Right ventricle myocardium inferior (tissue), 1 donor: Measurements from ENCODE around the gene TUBGCP2. TPM values are rescaled to one million over a fixed set of nuclear protein-coding genes. Genes with fewer than 3 reads are reported as not detected.
A peak's percentile ranks its signal among the peaks of the same experiment; 100 is the strongest.

Experiments used
- ATAC-seq: fragments of 200-7000 bp; cut with Tn5 transposase; one replicate; pipeline ENCODE4 v1.9.1; 2020; ENCODE audit warnings: mild to moderate bottlenecking, moderate library complexity
- DNase-seq: peaks from one replicate; pipeline ENCODE4 v3.0.0; 2021; ENCODE audit errors: missing footprints
- intact Hi-C: fragments of 100-400 bp; cut with DNase I; formaldehyde crosslinking; loops from one replicate; pipeline ENCODE4 v1.11.0; 2022
- total RNA-seq: library from RNA; stranded (reverse); fragmentation: NEBNext Ultra II Directional; extraction: Animal tissue kit (Norgen Biotek cat#: 25700); gene quantifications from one replicate; pipeline ENCODE4 v1.2.1, GENCODE V29; 2021
- donor health status: DM: no; HTN: yes; CAD: no; lungs with severe emphysema.

The TUBGCP2 gene
- total RNA-seq, 1 donor from 2014 or later = 44.7 TPM

DNA sequence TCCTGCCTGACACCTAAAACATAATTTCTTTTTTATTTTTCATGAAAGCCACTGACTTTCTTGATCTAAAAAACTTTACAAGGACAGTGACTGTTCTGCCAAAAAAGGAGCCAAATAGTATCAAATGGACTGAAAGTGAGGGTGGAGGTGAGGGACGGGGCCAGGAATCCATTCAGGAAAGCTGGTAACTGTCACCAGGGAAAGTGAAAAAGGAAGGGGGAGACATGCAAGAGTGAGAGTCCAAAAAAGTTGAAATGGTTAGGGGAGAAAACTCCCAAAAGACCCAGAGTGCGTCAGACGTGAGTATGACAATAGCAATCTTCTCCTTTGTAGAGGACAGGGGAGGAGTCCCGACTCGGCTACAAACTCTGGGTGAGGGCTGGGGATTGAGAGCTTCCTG is 35.6 kb upstream of the TUBGCP2 start:
- intact Hi-C loops = no loop called here
- DNase-seq (no peak), ATAC-seq (no peak)

DNA sequence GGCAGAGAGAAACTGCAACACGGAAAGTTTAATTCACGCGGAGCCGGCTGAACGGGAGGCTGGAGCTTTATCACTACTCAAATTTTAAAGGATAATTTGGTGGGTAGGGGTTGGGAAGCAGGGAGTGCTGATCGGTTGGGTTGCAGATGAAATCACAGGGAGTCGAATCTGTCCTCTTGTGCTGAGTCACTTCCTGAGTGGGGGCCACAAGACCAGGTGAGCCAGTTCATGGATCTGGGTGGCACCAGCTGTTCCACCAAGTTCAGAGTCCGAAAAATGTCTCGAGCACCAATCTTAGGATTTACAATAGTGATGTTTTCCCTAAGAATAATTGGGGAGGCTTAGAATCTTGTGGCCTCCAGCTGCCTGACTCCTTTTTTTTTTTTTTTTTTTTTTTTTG is 34.9 kb upstream of the TUBGCP2 start:
- ATAC-seq (no peak), DNase-seq (peak; percentile 23)
- intact Hi-C loops = no loop called here

DNA sequence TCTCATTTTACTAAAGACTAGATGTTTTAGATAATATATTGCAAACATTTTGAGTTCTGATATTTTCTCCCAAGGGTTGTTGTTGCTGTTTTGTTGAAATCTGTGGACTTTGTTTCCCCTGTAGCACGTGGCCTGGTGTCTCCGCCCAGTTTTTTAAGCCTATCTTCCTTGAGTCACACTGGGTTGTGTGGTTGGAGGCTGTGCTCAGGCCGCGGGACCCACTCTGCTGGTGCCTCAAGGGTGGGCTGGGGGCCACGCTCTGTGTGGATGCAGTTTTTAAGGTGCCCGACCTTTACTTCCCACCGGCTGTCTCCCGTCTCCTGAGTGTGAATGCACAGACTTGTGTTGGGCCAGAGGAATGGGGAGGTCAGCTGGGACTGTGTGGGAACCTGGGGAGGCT is 34.3 kb upstream of the TUBGCP2 start:
- ATAC-seq (no peak), DNase-seq (no peak)
- intact Hi-C loops = no loop called here

DNA sequence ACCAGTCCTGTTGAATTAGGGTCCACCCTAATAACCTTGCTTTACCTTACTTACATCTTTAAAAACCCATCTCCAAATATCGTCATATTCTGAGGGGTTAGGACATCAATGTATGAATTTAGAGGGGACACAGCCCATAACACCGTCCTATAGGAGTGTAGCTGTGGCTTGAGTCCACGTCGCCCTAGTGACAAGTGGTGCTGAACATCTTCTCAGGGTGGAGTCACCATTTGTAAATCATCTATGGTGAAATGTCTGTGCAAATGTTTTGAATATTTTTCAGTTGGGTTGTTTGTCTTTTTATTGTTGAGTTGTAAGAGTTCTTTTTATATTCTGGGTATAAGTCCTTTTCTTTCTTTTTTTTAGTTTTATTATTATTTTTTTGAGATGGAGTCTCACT is 33.3 kb upstream of the TUBGCP2 start:
- intact Hi-C loops = no loop called here
- ATAC-seq (no peak), DNase-seq (no peak)

DNA sequence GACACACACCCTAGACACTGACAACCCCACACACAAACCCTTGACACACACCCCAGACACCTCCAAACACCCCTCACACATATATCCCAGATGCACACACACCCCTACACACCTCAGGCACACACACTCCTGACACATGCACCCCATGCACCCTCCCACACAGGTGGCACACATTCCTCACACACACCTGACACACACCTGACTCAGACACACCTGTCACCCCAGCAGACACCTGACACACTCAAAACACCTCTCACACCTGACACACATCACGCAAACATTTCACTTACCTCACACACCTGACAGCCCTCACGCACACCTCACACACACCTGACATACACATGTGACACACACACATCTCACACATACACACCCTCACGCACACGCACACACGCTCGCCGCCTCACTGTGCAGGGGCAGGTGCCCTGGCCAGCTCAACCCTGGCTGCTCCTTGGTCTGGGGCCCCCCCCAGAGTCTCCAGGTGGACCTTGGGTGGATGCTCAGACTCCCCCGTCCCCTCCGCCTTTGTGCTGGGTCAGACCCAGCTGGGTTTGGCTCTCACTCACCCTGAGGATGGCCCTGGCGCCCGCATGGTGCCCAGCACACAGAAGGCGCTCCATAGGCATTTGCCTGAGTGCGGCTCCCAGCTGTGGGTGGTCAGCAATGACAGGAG is 31.2 kb upstream of the TUBGCP2 start:
- DNase-seq (peak; percentile 54), ATAC-seq (no peak)
- intact Hi-C loops = no loop called here

DNA sequence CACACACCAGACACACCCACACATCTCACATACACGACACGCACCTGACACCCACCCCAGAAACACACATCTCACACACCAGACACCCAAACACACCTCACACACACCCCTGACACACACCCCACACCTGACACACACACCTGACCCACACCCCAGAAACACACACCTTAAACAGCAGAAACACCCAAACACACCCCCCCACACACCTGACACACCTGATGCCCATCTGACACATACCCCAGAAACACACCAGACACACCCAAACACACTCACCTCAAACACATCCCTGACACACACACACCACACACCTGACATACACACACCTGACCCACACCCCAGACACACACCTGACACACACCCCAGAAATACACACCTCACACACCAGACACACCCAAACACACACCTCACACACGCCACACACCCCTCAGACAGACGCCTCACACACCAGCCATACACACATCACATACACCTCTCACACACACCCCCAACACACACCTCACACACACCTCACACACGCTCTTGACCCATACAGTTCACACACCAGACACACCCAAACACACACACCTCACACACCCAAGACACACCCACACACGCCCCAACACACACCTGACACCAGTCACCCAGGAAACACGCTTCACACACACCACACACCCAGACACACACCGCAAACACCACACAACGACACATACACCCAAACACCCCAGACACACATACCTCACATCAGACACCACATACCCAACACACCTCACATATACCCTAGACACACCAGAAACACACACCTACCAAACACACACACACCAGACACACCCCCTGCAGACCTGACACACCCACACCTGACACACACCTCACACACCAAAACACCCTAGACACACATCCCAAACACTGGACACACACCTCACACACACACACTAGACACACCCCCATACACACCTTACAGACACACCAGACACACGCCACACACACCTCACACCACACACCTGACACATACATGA is 29.7 kb upstream of the TUBGCP2 start:
- DNase-seq (peak; percentile 21), ATAC-seq (no peak)
- intact Hi-C loops = no loop called here

DNA sequence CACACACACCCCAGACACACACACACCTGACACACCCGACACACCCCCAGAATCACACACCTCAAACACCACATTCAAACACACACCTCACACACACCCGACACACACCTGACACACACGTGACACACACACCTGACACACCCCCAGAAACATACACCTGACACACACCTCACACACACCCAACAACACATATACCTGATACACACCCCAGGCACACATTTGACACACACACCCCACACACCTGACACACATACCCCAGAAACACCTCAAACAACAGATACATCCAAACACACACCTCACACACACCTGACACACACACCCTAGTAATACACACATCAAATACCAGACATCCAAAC is 28.7 kb upstream of the TUBGCP2 start:
- ATAC-seq = no peak
- DNase-seq = peak; percentile 50

DNA sequence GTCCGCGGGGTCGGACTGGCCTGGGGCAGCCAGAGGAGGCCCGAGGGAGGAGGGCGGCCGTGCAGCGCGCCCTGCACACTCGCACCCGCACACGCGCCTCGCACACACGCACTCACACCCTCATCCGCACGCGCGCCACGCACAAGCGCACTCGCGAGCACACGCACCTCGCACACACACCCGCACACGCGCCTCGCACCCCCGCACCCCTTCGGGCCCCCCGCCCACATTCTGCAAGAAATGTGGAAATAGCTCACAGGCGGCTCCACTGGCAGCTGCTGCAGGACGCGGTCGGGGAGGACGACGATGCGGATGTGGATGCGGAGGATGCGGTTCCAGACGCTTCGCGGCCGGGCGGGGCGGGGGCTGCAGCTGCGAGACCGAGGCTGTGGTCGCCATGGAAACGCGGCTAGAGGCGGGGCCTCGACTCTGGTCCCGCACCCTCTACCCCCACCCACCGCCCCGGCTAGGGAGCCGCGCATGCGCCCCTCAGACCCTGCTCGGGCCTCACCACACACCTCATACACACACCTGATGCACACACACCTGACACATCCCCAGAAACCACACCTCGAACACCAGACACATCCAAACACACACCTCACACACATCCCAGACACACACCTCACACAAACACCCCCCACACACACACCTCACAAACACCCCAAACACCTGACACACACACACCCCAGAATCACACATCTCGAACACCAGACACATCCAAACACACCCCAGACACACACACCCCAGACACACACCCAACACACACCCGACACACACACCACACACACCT is 28.1 kb upstream of the TUBGCP2 start, which contains the start of gene CALY:
Gene CALY (minus strand): TSS at position 320 of the 793 bp plus-strand sequence. CDS start 7,907 bp downstream, outside the sequence.
- ATAC-seq (no peak), DNase-seq (peak; percentile 65)
- intact Hi-C loops = no loop called here

More for the DNA sequence above, 28.7 kb upstream of the TUBGCP2 start:
- intact Hi-C loops = no loop called here

DNA sequence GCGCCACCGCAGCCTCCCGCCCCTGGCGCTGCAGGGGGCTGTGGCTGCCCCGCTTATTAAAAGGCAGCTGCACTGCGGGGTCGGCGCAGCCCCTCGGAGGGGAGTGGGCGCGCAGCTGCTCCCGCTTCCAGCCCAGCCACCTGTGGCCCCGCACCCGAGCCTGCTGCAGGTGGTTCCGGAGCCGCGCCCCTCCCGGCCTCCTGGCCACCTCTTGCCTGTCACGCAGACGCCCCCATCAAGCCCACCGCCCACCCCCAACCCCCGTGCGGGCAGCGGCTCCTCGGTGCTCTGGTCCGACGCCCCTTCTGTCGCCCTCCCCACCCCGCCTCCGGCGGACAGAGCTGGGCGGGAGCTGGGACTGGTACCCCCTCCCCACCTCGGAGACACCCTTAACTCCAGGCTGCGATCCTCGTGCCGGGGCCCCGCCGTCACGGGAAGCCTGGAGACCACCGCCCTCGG is 27.5 kb upstream of the TUBGCP2 start:
- ATAC-seq = no peak
- intact Hi-C loops = no loop called here
- DNase-seq = peak; percentile 64

DNA sequence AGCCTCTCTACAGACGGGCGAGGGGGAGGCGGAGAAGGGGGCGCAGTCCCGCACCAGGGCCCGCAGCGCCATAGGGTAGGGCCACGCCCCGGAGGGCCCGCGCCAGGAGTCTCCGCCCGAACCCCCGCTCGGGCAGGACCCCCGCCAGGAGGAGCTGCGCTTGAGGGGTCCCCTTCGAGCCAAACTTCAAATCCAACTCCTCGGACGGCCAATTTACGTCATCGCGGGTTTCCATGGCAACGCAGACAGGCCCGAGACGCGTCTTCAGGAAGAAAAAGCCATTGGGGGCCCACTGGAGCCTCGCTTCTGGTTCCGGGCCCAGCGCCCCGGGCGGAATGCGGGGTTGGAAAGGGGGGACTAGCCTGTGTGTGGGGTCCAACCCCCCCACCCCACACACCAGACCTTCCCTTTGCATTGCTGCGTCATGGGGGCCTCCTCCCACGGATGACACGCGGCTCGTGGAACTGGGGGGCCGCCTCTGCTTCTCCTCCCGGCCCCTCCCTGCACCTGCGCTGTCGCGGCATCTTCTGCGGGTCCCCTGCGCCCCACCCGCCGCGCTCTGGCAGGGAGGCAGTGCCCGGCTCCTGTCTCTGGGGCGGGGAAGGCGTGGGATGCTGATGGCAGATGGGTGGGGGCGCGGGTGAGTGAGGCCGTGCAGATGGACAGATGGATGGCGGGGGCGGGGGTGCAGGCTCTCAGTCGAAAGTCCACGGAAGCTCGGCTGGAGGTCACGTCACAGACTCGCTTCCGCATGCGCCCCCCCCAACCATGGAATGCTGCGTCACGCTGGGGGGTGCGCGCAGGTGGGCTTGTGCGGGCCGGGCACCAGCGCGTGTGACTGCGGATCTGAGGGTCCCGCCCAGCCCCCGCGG is 26.8 kb upstream of the TUBGCP2 start:
- peak; percentile 71 for DNase-seq
- no peak for ATAC-seq
- intact Hi-C loops = no loop called here

DNA sequence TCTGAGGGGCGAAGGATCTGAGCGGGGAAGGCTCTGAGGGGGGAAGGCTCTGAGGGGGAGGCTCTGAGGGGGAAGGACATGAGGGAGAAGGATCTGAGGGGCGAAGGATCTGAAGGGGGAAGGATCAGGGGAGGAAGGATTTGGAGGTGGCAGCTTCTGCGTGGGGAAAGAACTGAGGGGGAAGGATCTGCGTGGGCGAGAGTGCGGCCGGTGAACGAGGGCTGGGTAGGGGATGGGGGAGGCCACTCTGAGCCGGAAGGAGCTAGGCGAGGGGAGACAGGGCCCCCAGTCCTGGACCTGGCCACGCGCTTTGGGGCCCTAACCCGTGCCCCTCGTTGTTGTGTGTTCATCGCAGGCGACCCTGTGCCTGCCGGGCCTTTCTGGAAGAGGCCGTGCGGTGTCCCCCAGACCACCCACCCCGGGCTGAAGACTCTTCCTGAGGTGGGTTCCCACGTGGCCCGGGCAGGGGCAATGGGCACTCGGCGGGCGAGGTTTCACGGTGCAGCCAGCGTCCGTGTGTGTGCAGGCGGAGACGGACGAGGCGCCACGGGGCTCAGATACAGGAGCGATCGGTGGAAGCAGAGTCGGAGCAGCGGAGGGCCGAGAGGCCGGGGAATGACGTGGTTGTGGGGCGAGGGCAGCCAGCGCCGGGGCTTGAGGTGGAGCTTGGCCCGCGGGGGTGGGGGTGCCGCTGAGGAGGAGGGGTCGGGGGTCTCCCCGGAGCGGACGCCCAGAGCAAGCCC is 26.0 kb upstream of the TUBGCP2 start:
- DNase-seq (peak; percentile 54), ATAC-seq (no peak)
- intact Hi-C loops = no loop called here

DNA sequence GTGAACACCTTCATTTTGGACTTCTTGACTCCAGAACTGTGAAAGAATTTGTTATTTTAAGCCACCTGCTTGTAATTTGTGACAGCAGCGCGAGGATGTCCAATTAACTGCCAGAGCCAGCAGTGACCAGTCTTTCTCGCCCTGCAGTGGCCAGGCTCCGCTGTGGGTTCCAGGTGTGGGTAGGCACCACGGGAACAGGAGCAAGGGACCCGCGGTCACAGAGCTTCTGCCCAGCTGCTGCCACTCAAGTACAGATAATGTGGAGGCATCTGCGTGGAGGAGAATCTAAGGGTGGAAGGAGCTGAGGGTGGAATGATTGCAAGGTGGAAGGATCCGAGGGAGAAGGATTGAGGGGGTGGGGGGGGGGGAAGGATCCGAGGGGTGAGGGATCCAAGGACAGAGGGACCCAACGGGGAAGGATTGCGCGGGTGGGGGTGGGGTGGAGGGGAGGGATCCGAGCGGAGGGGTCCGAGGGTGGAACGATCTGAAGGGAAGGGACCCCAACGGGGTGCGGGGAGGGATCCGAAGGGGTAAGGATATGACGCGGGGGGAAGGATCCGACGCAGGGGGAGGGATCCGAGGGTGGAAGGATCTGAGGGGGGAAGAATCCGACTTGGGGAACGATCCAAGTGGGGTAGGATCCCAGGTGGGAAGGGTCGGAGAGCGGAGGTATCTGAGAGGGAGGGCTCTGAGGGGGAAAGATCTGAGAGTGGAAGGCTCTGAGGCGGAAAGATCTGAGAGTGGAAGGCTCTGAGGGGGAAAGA is 24.4 kb upstream of the TUBGCP2 start:
- intact Hi-C loops = no loop called here
- peak; percentile 48 for DNase-seq
- ATAC-seq = no peak

DNA sequence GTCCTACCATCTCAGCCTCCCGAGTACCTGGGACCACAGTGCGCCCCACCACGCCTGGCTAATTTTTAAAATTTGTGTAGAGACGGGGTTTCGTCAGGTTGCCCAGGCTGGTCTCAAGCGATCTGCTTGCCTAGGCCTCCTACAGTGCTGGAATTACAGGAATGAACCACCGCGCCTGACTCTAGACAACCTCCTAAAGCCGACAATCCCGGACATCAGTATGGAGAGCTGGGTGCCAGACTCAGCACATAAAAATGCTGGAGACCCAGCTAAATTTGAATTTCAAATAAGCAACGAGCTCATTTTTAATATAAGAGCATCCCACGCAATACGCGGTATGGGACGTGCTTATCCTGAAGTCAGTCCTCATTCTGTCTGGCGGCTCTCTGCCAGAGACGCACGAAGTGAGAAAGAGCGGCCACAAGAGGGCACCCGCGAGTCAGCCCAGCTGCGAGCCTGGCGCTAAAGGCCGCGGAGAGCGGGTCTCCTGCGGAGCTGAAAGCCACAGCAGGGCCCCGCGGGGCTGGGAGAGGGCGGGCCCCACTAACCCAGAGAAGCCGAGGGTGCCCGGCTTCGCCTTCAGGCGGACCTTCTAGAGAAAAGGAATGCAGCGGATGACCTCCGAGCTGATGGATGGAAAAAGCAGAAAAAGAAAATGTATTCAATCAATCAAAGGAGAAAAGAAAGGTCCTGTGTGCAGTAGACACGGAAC is 21.0 kb upstream of the TUBGCP2 start:
- ATAC-seq = peak; percentile 80
- intact Hi-C loops = loop anchor here (1.0 to 10.0 kb wide), 3 partner anchors 191 to 495 kb away; no protein-coding TSS in a partner anchor
- DNase-seq = peak; percentile 91

DNA sequence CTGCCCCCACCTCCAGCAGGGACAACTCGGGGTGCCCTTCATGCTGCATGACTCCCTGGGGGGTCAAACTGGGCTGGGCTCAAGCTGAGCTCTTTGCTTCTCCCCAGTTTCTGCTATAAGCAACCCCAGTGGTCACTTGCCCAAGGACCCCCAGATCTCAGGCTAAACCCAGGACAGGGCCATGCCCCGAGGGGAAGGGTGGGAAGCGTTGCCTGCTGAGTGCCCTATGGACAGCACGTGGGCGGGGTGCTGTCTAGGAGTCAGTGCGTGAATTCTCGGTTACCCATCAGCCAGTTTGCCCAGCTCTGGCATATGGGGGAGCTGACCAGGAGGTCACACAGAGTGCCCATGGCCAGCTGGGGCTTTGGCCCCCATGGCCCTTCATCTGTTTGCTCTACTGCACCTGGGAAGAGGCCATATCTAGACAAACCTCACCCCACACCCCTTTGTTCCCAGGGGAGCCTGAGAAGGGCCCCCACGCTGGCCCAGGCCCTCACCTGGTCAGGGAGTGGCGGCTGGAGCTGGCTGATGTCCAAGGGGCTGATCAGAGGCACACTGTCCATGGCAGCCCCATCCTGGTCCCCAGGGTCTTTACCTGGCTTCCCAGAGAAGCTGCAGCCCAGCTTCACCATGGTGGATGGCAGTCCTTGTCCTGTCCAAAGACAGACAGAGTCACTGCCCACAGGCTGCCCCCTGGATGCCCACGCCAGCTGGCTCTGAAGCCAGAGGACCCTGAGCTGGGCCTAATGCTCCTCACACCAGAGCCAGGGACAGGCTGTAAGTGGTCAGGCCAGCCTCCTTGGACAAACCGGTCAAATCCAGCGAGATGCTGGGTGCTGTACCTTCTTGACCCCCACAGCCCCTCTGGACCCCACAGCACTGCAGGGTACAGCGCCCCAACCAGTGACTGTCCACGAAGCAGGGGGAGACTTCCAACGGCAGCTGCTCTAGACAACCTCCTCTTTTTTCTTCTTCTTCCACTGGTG is 20.0 kb upstream of the TUBGCP2 start:
- DNase-seq = no peak
- intact Hi-C loops = loop anchor here (1.0 to 10.0 kb wide), 3 partner anchors 192 to 494 kb away; no protein-coding TSS in a partner anchor
- ATAC-seq = no peak
